Endothelial cell of umbilical vein (primary cell): ENCODE measurements around the gene AURKB. TPM values are rescaled to one million over a fixed set of nuclear protein-coding genes. Genes with fewer than 3 reads are reported as not detected.
A peak's percentile ranks its signal among the peaks of the same experiment; 100 is the strongest.

Experiments
- Bru-seq: library from RNA; stranded (reverse); fragments of 400-500 nt; gene quantifications from one replicate; lab custom pipeline; 2021; lab: Mats Ljungman, UMichigan
- BruChase-seq, 2 experiments: library from RNA; stranded (reverse); fragments of 400-500 nt; gene quantifications; one replicate each; lab custom pipeline; 2021; lab: Mats Ljungman, UMichigan
- BruUV-seq: library from RNA; stranded (reverse); fragments of 400-500 nt; replicated peaks from 2 replicates; lab custom pipeline; 2021; lab: Mats Ljungman, UMichigan
- CTCF ChIA-PET: fragments of 300-600, 350-600 bp; sonication (Branson Sonifier 250); formaldehyde crosslinking; loops from one replicate; lab custom pipeline; 2021; ENCODE audit warnings: antibody characterized with exemption, inconsistent platforms; lab: Charles Lee
- POLR2A ChIA-PET: fragments of 300-600, 350-600 bp; sonication (Branson Sonifier 250); formaldehyde crosslinking; loops from one replicate; lab custom pipeline; 2021; ENCODE audit warnings: antibody characterized with exemption, inconsistent platforms; lab: Charles Lee
- DNase-seq: peaks from one replicate; pipeline ENCODE4 v3.0.0-alpha.2; 2011; ENCODE audit warnings: low read depth, low spot score
- FAIRE-seq: peaks from 2 replicates; lab custom pipeline; 2011; peaks lifted over from hg19 to GRCh38; lab: Jason Lieb, UNC
- H2AFZ ChIP-seq: 2 replicates; pipeline ENCODE4 v1.6.0; 2012; ENCODE audit warnings: low read depth, low read length, control low read depth, inconsistent platforms
- H3K27ac ChIP-seq: 2 replicates; pipeline ENCODE4 v1.5.1; 2011; ENCODE audit warnings: low read depth, mild to moderate bottlenecking, control low read depth, low read length, moderate library complexity; ENCODE audit not compliant: insufficient read depth
- H3K27me3 ChIP-seq, 2 experiments: 2 replicates each; pipeline versions ENCODE4 v1.6.0 to v1.6.1; 2011; ENCODE audit warnings: low read length in 2 of 2, mixed read lengths in 1 of 2; ENCODE audit not compliant: control insufficient read depth in 2 of 2, insufficient read depth in 2 of 2
- H3K36me3 ChIP-seq, 2 experiments: 2 replicates in 1 of 2; 3 replicates in 1 of 2; pipeline ENCODE4 v1.5.1; 2011; ENCODE audit warnings: low read length in 2 of 2, mild to moderate bottlenecking in 1 of 2, moderate library complexity in 1 of 2; ENCODE audit not compliant: control insufficient read depth in 2 of 2, insufficient read depth in 2 of 2; ENCODE audit errors: extremely low read depth in 1 of 2
- H3K4me1 ChIP-seq: 3 replicates; pipeline ENCODE4 v1.5.1; 2011; ENCODE audit warnings: mild to moderate bottlenecking, low read length; ENCODE audit not compliant: control insufficient read depth, insufficient read depth; ENCODE audit errors: extremely low read depth
- H3K4me2 ChIP-seq: 2 replicates; pipeline ENCODE4 v1.6.1; 2011; ENCODE audit warnings: low read length, control low read depth, mixed read lengths; ENCODE audit not compliant: insufficient read depth
- H3K4me3 ChIP-seq, 3 experiments: fragments of 200-600 bp in 1 of 3; sonication (generic), shearing (Covaris generic) in 1 of 3; replicated peaks in 1 of 3; 2 replicates each; pipeline ENCODE4 v1.5.1; 2011 to 2016; ENCODE audit warnings: control low read depth in 3 of 3, low read length in 3 of 3, mild to moderate bottlenecking in 2 of 3, inconsistent platforms in 1 of 3, low read depth in 1 of 3, moderate library complexity in 1 of 3; ENCODE audit not compliant: insufficient read depth in 1 of 3
- H3K79me2 ChIP-seq: 2 replicates; pipeline ENCODE4 v1.6.0; 2012; ENCODE audit warnings: low read length, inconsistent platforms; ENCODE audit not compliant: control insufficient read depth, insufficient read depth
- H3K9ac ChIP-seq: replicated peaks from 2 replicates; pipeline ENCODE3; 2011; ENCODE audit warnings: low read length, control low read depth; ENCODE audit not compliant: insufficient read depth; ENCODE audit errors: extremely low read depth
- H3K9me1 ChIP-seq: replicated peaks from 3 replicates; pipeline ENCODE4 v1.6.0; 2011; ENCODE audit warnings: mild to moderate bottlenecking, low read length; ENCODE audit not compliant: control insufficient read depth, insufficient read depth; ENCODE audit errors: extremely low read depth
- H3K9me3 ChIP-seq: replicated peaks from 2 replicates; pipeline ENCODE4 v1.5.1; 2012; ENCODE audit warnings: low read length, inconsistent platforms; ENCODE audit not compliant: control insufficient read depth, insufficient read depth
- H4K20me1 ChIP-seq: replicated peaks from 2 replicates; pipeline ENCODE3; 2011; ENCODE audit warnings: mild to moderate bottlenecking, low read length; ENCODE audit not compliant: control insufficient read depth, insufficient read depth; ENCODE audit errors: extremely low read depth
- FOS ChIP-seq: IDR thresholded peaks from 2 replicates; pipeline ENCODE4 v1.6.1; 2011; ENCODE audit warnings: mild to moderate bottlenecking, low read length, moderate library complexity, borderline replicate concordance; ENCODE audit not compliant: insufficient read depth
- JUN ChIP-seq: IDR thresholded peaks from 2 replicates; pipeline ENCODE4 v1.6.1; 2011; ENCODE audit warnings: borderline replicate concordance, low read depth; ENCODE audit not compliant: insufficient read length, insufficient read depth
- MAX ChIP-seq: IDR thresholded peaks from 2 replicates; pipeline ENCODE4 v1.6.1; 2011; ENCODE audit not compliant: insufficient read depth, insufficient read length
- POLR2A ChIP-seq: IDR thresholded peaks from 2 replicates; pipeline ENCODE4 v1.6.1; 2012; ENCODE audit warnings: low read depth, mild to moderate bottlenecking, control low read depth, low read length
- POLR2AphosphoS5 ChIP-seq: IDR thresholded peaks from 2 replicates; pipeline ENCODE4 v1.6.1; 2012; ENCODE audit warnings: low read depth, mild to moderate bottlenecking, control low read depth, low read length, moderate library complexity; ENCODE audit not compliant: insufficient read depth
- dilution Hi-C: fragments of 300-500 bp; cut with MboI; formaldehyde crosslinking; loops from one replicate; pipeline ENCODE4 v1.15.0; 2019; ENCODE audit warnings: low sequenced_read_pairs; ENCODE audit not compliant: extremely low pct_ligation_motif_present
- intact Hi-C: fragments of 100-400 bp; cut with micrococcal nuclease; formaldehyde crosslinking; loops from one replicate; pipeline ENCODE4 v1.10.0; 2022
- long read RNA-seq: library from polyadenylated mRNA; stranded (forward); transcript quantifications from one replicate; pipeline ENCODE4 v2.0.0, GENCODE V29; 2021
- polyA minus RNA-seq, 3 experiments: library from RNA; depleted of rRNA, polyadenylated mRNA; stranded (reverse); fragments of >200 nt; gene quantifications; 1 replicate in 1 of 3; 2 replicates in 2 of 3; pipeline ENCODE4 v1.2.3, GENCODE V29; 2011
- polyA plus RNA-seq, 4 experiments: library from polyadenylated mRNA; depleted of rRNA in 3 of 4; stranded (reverse) in 3 of 4; unstranded in 1 of 4; fragments of >200 nt; gene quantifications; 2 replicates each; pipeline versions ENCODE4 v1.2.1 to v1.2.3, GENCODE V29; 2011 to 2012; ENCODE audit warnings: missing spikeins in 1 of 4
- total RNA-seq: library from RNA; stranded (reverse); gene quantifications from 2 replicates; pipeline ENCODE4 v1.2.3, GENCODE V29; 2021

Gene AURKB
- total RNA-seq (104 and 107 TPM in 2 replicates), polyA plus RNA-seq (67.8 and 69.2 TPM in 2 replicates), polyA minus RNA-seq (39.4 and 45.9 TPM in 2 replicates), Bru-seq, nascent RNA (percentile 89 among the genes with signal in this experiment), BruChase-seq, experiment 1, labeled RNA remaining after a 6-hour chase (percentile 87 among the genes with signal in this experiment), BruChase-seq, experiment 2, labeled RNA remaining after a 2-hour chase (percentile 84 among the genes with signal in this experiment)
- polyA plus RNA-seq (2011; cell fraction: cytosol; rRNA removed) = 49.1 and 58.3 TPM in 2 replicates
- polyA plus RNA-seq (2011; cell fraction: nucleus; rRNA removed) = 205 and 232 TPM in 2 replicates
- polyA plus RNA-seq (2012) = 40.6 and 74.7 TPM in 2 replicates
- polyA minus RNA-seq (2011; cell fraction: cytosol; rRNA and poly(A)+ RNA removed) = 30.4 TPM
- 59.3 and 75.2 TPM in 2 replicates for polyA minus RNA-seq (2011; cell fraction: nucleus; rRNA and poly(A)+ RNA removed)
- long read RNA-seq, transcript AURKB-201 (9 exons, 1,254 nt) = minor isoform, 8 of 274 reads
- long read RNA-seq, transcript AURKB-202 (8 exons, 1,167 nt) = minor isoform, 46 of 274 reads
- long read RNA-seq, transcript AURKB-214 (9 exons, 1,227 nt) = major isoform, 137 of 274 reads
- long read RNA-seq, partial matches to known transcripts = 12 of 274 reads
- long read RNA-seq, other reads (novel, unspliced or antisense) = 69 of 274 reads

- no peaks in the 10 kb centered on the region for H3K9me3 ChIP-seq
- H2AFZ ChIP-seq = peak within 1 kb of the TSS; percentile 72
- intact Hi-C loops = loop anchor here (1.0 kb wide), 3 partner anchors 10 to 23 kb away; no protein-coding TSS in a partner anchor
- peak within 1 kb of the TSS; percentile 39 to 78 (median 77) for H3K4me3 ChIP-seq
- no peaks in the 10 kb centered on the region for H3K9me1 ChIP-seq
- H3K4me1 ChIP-seq = peaks cover 13% of the 10 kb centered on the region
- H3K36me3 ChIP-seq = peaks cover 2 to 4% of the 10 kb centered on the region in 2 experiments
- dilution Hi-C loops = no loop called here
- no peaks in the 10 kb centered on the region for H4K20me1 ChIP-seq
- peak within 1 kb of the TSS; percentile 74 for H3K4me2 ChIP-seq
- H3K9ac ChIP-seq = peak within 1 kb of the TSS; percentile 77
- no peaks in the 10 kb centered on the region for H3K27me3 ChIP-seq
- peaks cover 33% of the 10 kb centered on the region for H3K79me2 ChIP-seq
- peak; percentile 99 for FAIRE-seq
- BruUV-seq = TSS peak; percentile 84
- TF ChIP-seq JUN (no peak), POLR2A (peak; percentile 73), POLR2AphosphoS5 (peak; percentile 77), FOS (no peak), MAX (peak; percentile 88)
- POLR2A ChIA-PET = interaction anchor here (0.6 to 2.3 kb wide), 7 partner anchors 11 to 226 kb away, joined by 3 to 14 read pairs (median 4); partner anchors contain the start of genes BORCS6, CTC1 and NDEL1
- peak; percentile 94 for DNase-seq
- CTCF ChIA-PET = interaction anchor here (0.6 to 2.1 kb wide), 9 partner anchors 8 to 38 kb away, joined by 3 to 10 read pairs (median 4); partner anchors contain the start of genes BORCS6 and CTC1
- peak within 1 kb of the TSS; percentile 62 for H3K27ac ChIP-seq
Measured at GRCh38 chr17:8209907-8210760, at the start of gene AURKB. AURKB (minus strand) TSS chr17:8210575; CDS start chr17:8210224, 351 bp downstream.
